Ovary (tissue), 9 donors: ENCODE data around the gene ZBTB24. TPM values are rescaled to one million over a fixed set of nuclear protein-coding genes. Genes with fewer than 3 reads are reported as not detected.

Source experiments
- DNase-seq, 5 donors: peaks; one replicate each; pipeline ENCODE4 v3.0.0-alpha.2; 2019 to 2020
- H3K27ac ChIP-seq, 2 donors: fragments of 200-600 bp; one replicate each; pipeline versions ENCODE4 v1.5.1 to v1.8.0; 2019 to 2022
- H3K27me3 ChIP-seq: fragments of 200-600 bp; one replicate; pipeline ENCODE4 v1.8.0; 2022
- H3K36me3 ChIP-seq: fragments of 200-600 bp; sonication (generic); one replicate; pipeline ENCODE4 v1.5.1; 2019
- H3K4me1 ChIP-seq: one replicate; pipeline ENCODE4 v1.8.1; 2013; ENCODE audit warnings: mild to moderate bottlenecking, moderate library complexity; ENCODE audit not compliant: insufficient read depth
- H3K4me3 ChIP-seq: fragments of 200-600 bp; sonication (generic); one replicate; pipeline ENCODE4 v1.5.1; 2017
- H3K9me3 ChIP-seq, 2 donors: fragments of 200-600 bp in 1 of 2; sonication (generic) in 1 of 2; one replicate each; pipeline versions ENCODE4 v1.5.1 to v1.8.1; 2013 to 2019; ENCODE audit warnings: mild to moderate bottlenecking in 1 of 2, moderate library complexity in 1 of 2
- EP300 ChIP-seq: sonication (generic); formaldehyde crosslinking; IDR thresholded peaks from one replicate; pipeline ENCODE4 v1.6.1; 2017; ENCODE audit warnings: antibody characterized with exemption
- POLR2A ChIP-seq: fragments of 450-650 bp; IDR thresholded peaks from one replicate; pipeline ENCODE4 v1.6.1; 2017; ENCODE audit warnings: antibody characterized with exemption, mild to moderate bottlenecking, moderate library complexity
- WGBS, 3 donors: extraction: QIAGEN DNeasy Blood & Tissue Kit in 1 of 3; methylation state at CpG; one replicate each; pipeline versions ENCODE4 v1.1.5 to v1.1.7; 2013 to 2017; 5-methylcytosine and 5-hydroxymethylcytosine counted together
- intact Hi-C, 4 donors: fragments of 100-400 bp; cut with DNase I; formaldehyde crosslinking; loops; one replicate each; pipeline versions ENCODE4 v1.11.0 to v1.15.1; 2022 to 2023
- polyA plus RNA-seq, 2 donors: library from polyadenylated mRNA; stranded (reverse); fragments of 200-250 nt in 1 of 2; fragments of 350-450 nt in 1 of 2; fragmentation: Illumina TruSeq in 1 of 2; extraction: RNeasy Lipid Tissue Mini Kit (QIAGEN cat#74804) in 1 of 2; gene quantifications; one replicate each; pipeline ENCODE4 v1.2.3, GENCODE V29; 2013 to 2014
- total RNA-seq, 7 donors: library from RNA; depleted of rRNA in 2 of 7; stranded (reverse); fragments of >200 nt in 2 of 7; fragmentation: NEBNext Ultra II Directional in 3 of 7; extraction: Animal tissue kit (Norgen Biotek cat#: 25700) in 3 of 7; gene quantifications; one replicate each; pipeline versions ENCODE4 v1.1.0 to v1.2.4, GENCODE V29; 2016 to 2023
- TF ChIP-seq, protein P1 (sequence below), 3 donors: fragments of 450-650 bp in 2 of 3; fragments of 200-600 bp in 1 of 3; IDR thresholded peaks; one replicate each; pipeline versions ENCODE4 v1.5.1 to v1.8.0; 2016 to 2022; ENCODE audit warnings: antibody characterized with exemption in 3 of 3, mild to moderate bottlenecking in 1 of 3
- donor health status: DM: no; HTN: no; CAD: no; lungs with moderate emphysema.
- donor health status: DM: no; HTN: no; CAD: no.
- donor health status: Bipolar disorder and iron deficiency.
- donor health status: DM: yes; HTN: yes; CAD: no.
- donor health status: DM: no; HTN: no; CAD: no.
- donor health status: DM: yes; HTN: yes; CAD: no.

ZBTB24 gene
- total and polyA plus RNA-seq, 9 donors: 3.5 to 10.2 (median 6.2) TPM

DNA sequence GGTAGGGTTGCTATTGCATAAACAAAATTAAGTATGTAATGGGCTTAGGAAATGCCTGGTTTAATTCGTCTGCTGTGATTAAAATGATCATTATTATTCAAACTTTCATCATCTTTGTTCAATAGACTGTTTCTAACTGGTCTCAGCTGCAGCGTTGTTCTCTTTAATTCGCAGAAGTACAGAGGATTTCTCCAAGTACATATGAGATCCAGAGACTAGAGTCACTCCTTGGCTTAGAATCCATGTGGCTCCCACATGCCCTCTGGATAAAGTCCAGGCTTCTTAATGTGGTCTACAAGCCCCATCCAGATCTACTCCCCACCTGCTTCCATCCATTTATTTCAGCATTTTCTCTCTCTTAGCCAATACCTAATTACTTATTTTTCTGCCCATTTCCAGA lies 1.1 kb upstream of the ZBTB24 start:
- no peaks in the 10 kb centered on the region for H3K9me3 ChIP-seq
- H3K36me3 ChIP-seq: no peaks in the 10 kb centered on the region
- H3K4me3 ChIP-seq: no peak overlapping the region
- no peak overlapping the region for H3K27ac ChIP-seq
- no peaks in the 10 kb centered on the region for H3K27me3 ChIP-seq
- peaks cover 8% of the 10 kb centered on the region for H3K4me1 ChIP-seq
- no peak for DNase-seq
- intact Hi-C loops: no loop called here
- TF ChIP-seq, protein P1, sequence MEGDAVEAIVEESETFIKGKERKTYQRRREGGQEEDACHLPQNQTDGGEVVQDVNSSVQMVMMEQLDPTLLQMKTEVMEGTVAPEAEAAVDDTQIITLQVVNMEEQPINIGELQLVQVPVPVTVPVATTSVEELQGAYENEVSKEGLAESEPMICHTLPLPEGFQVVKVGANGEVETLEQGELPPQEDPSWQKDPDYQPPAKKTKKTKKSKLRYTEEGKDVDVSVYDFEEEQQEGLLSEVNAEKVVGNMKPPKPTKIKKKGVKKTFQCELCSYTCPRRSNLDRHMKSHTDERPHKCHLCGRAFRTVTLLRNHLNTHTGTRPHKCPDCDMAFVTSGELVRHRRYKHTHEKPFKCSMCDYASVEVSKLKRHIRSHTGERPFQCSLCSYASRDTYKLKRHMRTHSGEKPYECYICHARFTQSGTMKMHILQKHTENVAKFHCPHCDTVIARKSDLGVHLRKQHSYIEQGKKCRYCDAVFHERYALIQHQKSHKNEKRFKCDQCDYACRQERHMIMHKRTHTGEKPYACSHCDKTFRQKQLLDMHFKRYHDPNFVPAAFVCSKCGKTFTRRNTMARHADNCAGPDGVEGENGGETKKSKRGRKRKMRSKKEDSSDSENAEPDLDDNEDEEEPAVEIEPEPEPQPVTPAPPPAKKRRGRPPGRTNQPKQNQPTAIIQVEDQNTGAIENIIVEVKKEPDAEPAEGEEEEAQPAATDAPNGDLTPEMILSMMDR (IDR thresholded peaks at IDR 0.05): no peak
- TF ChIP-seq POLR2A (no peak), EP300 (no peak)
- 12 to 21% (median 17%) methylated on average over 3 of the region's 3 CpGs for WGBS, 3 donors

DNA sequence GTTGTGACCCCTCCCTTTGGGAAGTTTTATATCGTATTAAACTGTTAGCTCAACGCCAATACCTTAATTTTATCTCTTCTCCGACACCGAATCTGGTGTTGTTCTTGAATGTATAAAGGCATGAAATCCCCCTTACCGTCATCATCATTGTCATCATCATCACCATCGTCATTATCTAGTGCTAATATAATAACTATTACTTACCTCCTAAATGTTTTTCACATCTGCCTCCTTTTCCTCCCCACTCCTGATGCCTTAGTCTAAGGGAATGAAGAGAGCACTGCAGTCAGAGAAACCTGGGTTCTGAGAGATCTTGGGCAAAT lies 677 bp upstream of the ZBTB24 start:
- peak overlapping the region; percentile 38 to 43 for H3K27ac ChIP-seq
- H3K27me3 ChIP-seq: no peaks in the 10 kb centered on the region
- no peaks in the 10 kb centered on the region for H3K36me3 ChIP-seq
- H3K4me3 ChIP-seq: peak overlapping the region; percentile 99
- intact Hi-C loops: no loop called here
- no peaks in the 10 kb centered on the region for H3K9me3 ChIP-seq
- DNase-seq: no peak
- peaks cover 8% of the 10 kb centered on the region for H3K4me1 ChIP-seq
- 1% methylated on average over 6 of the region's 6 CpGs for WGBS, 3 donors
- TF ChIP-seq POLR2A (no peak), EP300 (no peak)
- TF ChIP-seq, protein P1 (IDR thresholded peaks at IDR 0.05): no peak

DNA sequence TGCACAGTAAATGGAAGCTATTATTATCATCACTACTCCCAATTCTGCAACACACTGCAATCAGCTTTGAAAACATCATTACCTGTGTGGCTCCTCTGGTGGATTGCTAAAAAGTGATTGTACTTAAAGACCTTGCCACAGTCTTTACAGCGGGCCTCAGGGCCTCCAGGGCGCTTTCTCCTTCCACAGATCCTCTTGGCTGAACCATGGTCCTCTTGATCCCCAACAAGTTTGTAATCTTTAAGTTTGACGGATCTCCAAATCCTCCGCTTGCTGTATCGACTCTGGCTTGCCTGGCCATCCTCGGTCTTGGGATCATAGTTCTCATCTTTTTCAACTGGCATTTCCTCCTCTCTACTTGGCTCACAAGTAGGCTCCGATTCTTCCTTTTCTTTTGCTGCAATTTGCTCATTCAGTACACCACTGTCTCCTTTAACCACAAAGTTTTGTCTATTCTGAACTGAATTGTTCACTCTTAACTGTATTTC lies 2.0 kb downstream of the ZBTB24 start:
- Histone ChIP-seq H3K36me3 (no peaks in the 10 kb centered on the region), H3K27me3 (no peaks in the 10 kb centered on the region), H3K9me3 (no peaks in the 10 kb centered on the region), H3K27ac (no peak overlapping the region), H3K4me1 (peaks cover 11% of the 10 kb centered on the region), H3K4me3 (no peak overlapping the region)
- intact Hi-C loops: no loop called here
- no peak for DNase-seq
- WGBS, 3 donors: 97 to 98% (median 97%) methylated on average over 7 of the region's 7 CpGs
- TF ChIP-seq, protein P1 (IDR thresholded peaks at IDR 0.05): no peak
- TF ChIP-seq POLR2A: no peak
- TF ChIP-seq EP300: no peak

DNA sequence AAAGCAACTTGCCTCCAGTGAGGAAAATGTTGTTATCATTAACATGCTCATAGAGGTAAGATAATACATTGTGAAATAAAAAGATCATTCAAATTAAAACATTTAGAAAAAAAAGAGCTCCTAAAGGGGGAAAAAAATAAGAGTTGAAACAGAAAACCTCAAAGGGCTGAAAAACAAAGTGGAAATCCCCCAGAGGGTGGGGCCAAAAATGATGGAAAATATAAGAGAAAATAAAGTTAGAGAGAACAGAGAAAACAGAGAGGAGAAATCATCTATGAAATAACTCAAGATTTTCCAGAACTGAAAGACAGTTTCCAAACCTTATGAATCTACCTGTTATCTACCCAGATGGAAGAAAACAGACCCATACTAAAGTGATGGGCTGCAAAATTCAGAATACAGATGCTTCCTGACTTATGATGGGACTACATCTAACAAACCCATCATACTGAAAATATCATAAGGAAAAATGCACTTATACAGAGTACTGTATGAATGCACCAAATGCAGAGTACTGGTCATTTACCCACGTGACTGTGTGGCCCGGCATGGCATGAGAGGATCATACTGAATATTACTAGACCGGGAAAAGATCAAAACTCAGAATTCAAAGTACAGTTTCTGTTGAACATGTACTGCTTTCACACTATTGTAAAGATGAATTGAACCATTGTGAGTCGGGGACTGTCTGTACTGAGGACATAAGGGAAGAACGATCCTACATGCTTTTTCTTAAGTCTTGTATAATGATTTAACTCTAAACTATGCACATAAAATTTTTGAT lies 4.0 kb downstream of the ZBTB24 start:
- Histone ChIP-seq H3K4me3 (no peak overlapping the region), H3K27ac (no peak overlapping the region), H3K4me1 (peaks cover 11% of the 10 kb centered on the region), H3K27me3 (no peaks in the 10 kb centered on the region), H3K36me3 (no peaks in the 10 kb centered on the region), H3K9me3 (no peaks in the 10 kb centered on the region)
- intact Hi-C loops: no loop called here
- WGBS, 3 donors: 91 to 93% (median 93%) methylated on average over 5 of the region's 5 CpGs
- no peak for TF ChIP-seq EP300
- TF ChIP-seq, protein P1 (IDR thresholded peaks at IDR 0.05): no peak
- no peak for TF ChIP-seq POLR2A
- DNase-seq: no peak
